Esophagus muscularis mucosa (tissue), 4 donors: ENCODE data around the gene UVRAG. TPM values are rescaled to one million over a fixed set of nuclear protein-coding genes. Genes with fewer than 3 reads are reported as not detected.

Source experiments
- DNase-seq: peaks from one replicate; pipeline ENCODE4 v3.0.0-alpha.2; 2017; ENCODE audit errors: extremely low spot score
- H3K27ac ChIP-seq, 4 donors: fragments of 200-600 bp; sonication (generic); replicated peaks in 1 of 4; 1 replicate in 3 of 4; 2 replicates in 1 of 4; pipeline ENCODE4 v1.5.1; 2016 to 2019; ENCODE audit warnings: mild to moderate bottlenecking in 1 of 4
- H3K27me3 ChIP-seq, 4 donors: fragments of 200-600 bp; sonication (generic); one replicate each; pipeline versions ENCODE4 v1.5.1 to v1.6.0; 2016 to 2019
- H3K36me3 ChIP-seq, 4 donors: fragments of 200-600 bp; sonication (generic); one replicate each; pipeline ENCODE4 v1.5.1; 2016 to 2019
- H3K4me1 ChIP-seq, 4 donors: fragments of 200-600 bp; sonication (generic); one replicate each; pipeline ENCODE4 v1.5.1; 2016 to 2019
- H3K4me3 ChIP-seq, 4 donors: fragments of 200-600 bp; sonication (generic); 1 replicate in 2 of 4; 2 replicates in 2 of 4; pipeline ENCODE4 v1.5.1; 2016 to 2019; ENCODE audit warnings: mild to moderate bottlenecking in 4 of 4, moderate library complexity in 1 of 4
- H3K9me3 ChIP-seq, 4 donors: fragments of 200-600 bp; sonication (generic); 1 replicate in 3 of 4; 2 replicates in 1 of 4; pipeline ENCODE4 v1.5.1; 2016 to 2019
- CTCF ChIP-seq, 3 experiments: fragments of 200-600 bp in 2 of 3; fragments of 450-650 bp in 1 of 3; sonication (generic) in 2 of 3; IDR thresholded peaks; one replicate each; pipeline ENCODE4 v1.5.1; 2017 to 2019; ENCODE audit warnings: antibody characterized with exemption in 3 of 3, mild to moderate bottlenecking in 2 of 3, moderate library complexity in 1 of 3
- EP300 ChIP-seq: sonication (generic); formaldehyde crosslinking; IDR thresholded peaks from one replicate; pipeline ENCODE4 v1.6.1; 2017; ENCODE audit warnings: antibody characterized with exemption
- POLR2A ChIP-seq: fragments of 450-650 bp; IDR thresholded peaks from one replicate; pipeline ENCODE4 v1.6.1; 2017; ENCODE audit warnings: antibody characterized with exemption, moderate library complexity, mild to moderate bottlenecking, low read depth
- POLR2AphosphoS5 ChIP-seq, 2 donors: sonication (generic); formaldehyde crosslinking; IDR thresholded peaks; one replicate each; pipeline ENCODE4 v1.6.1; 2017; ENCODE audit warnings: antibody characterized with exemption in 2 of 2
- WGBS: methylation state at CpG from one replicate; pipeline ENCODE4 v1.1.5; 2018; 5-methylcytosine and 5-hydroxymethylcytosine counted together
- intact Hi-C: fragments of 100-400 bp; cut with DNase I; formaldehyde crosslinking; loops from one replicate; pipeline ENCODE4 v1.15.1; 2023
- total RNA-seq, 4 donors: library from RNA; depleted of rRNA; stranded (reverse); fragments of >200 nt; gene quantifications; one replicate each; pipeline versions ENCODE4 v1.1.0 to v1.2.1, GENCODE V29; 2016

UVRAG gene
- total RNA-seq, 4 donors from 2014 or later: 30.6 to 37.4 (median 34.7) TPM

- DNase-seq: no peak
- TF ChIP-seq CTCF (IDR thresholded peaks at IDR 0.05) (no peak), EP300 (no peak), POLR2AphosphoS5 (IDR thresholded peaks at IDR 0.05) (no peak), POLR2A (no peak)
- Histone ChIP-seq H3K27me3 (no peaks in the 10 kb centered on the region), H3K4me1 (peaks cover 0 to 6% (median 3%) of the 10 kb centered on the region in 4 donors), H3K9me3 (no peaks in the 10 kb centered on the region), H3K36me3 (no peaks in the 10 kb centered on the region), H3K4me3 (no peak overlapping the region), H3K27ac (no peak overlapping the region)
- WGBS: 92% methylated on average over 1 of the region's 4 CpGs
- intact Hi-C loops: no loop called here
Observed at GRCh38 chr11:76175783-76176182, 360.8 kb downstream of the UVRAG start.

GRCh38 chr11:76176463-76176862, 361.5 kb downstream of the UVRAG start:
- 82% methylated on average over 9 of the region's 9 CpGs for WGBS
- TF ChIP-seq POLR2A: no peak
- no peak for TF ChIP-seq CTCF (IDR thresholded peaks at IDR 0.05)
- no peak for TF ChIP-seq POLR2AphosphoS5 (IDR thresholded peaks at IDR 0.05)
- TF ChIP-seq EP300: no peak
- H3K9me3 ChIP-seq: no peaks in the 10 kb centered on the region
- intact Hi-C loops: no loop called here
- H3K27ac ChIP-seq: no peak overlapping the region
- H3K4me3 ChIP-seq: no peak overlapping the region
- no peaks in the 10 kb centered on the region for H3K27me3 ChIP-seq
- H3K36me3 ChIP-seq: no peaks in the 10 kb centered on the region
- H3K4me1 ChIP-seq: peaks cover 0 to 6% (median 3%) of the 10 kb centered on the region in 4 donors
- DNase-seq: no peak

- Histone ChIP-seq H3K4me3 (no peak overlapping the region), H3K9me3 (no peaks in the 10 kb centered on the region), H3K4me1 (peaks cover 0 to 5% (median 2%) of the 10 kb centered on the region in 4 donors), H3K36me3 (no peaks in the 10 kb centered on the region), H3K27ac (no peak overlapping the region), H3K27me3 (no peaks in the 10 kb centered on the region)
- TF ChIP-seq EP300 (no peak), CTCF (IDR thresholded peaks at IDR 0.05) (no peak), POLR2AphosphoS5 (IDR thresholded peaks at IDR 0.05) (no peak), POLR2A (no peak)
- intact Hi-C loops: no loop called here
- WGBS: no CpG with 5 or more reads among the region's 6 CpGs
- DNase-seq: no peak
Observed at GRCh38 chr11:76177250-76177686, 362.3 kb downstream of the UVRAG start.

GRCh38 chr11:76179147-76179546, 364.1 kb downstream of the UVRAG start:
- no peaks in the 10 kb centered on the region for H3K27me3 ChIP-seq
- no peaks in the 10 kb centered on the region for H3K36me3 ChIP-seq
- H3K9me3 ChIP-seq: no peaks in the 10 kb centered on the region
- no peak for DNase-seq
- no peak overlapping the region for H3K4me3 ChIP-seq
- no peak overlapping the region for H3K27ac ChIP-seq
- 90% methylated on average over 10 of the region's 13 CpGs for WGBS
- H3K4me1 ChIP-seq: no peaks in the 10 kb centered on the region
- no peak for TF ChIP-seq EP300
- no peak for TF ChIP-seq POLR2AphosphoS5 (IDR thresholded peaks at IDR 0.05)
- no peak for TF ChIP-seq CTCF (IDR thresholded peaks at IDR 0.05)
- TF ChIP-seq POLR2A: no peak
- intact Hi-C loops: no loop called here

GRCh38 chr11:76181371-76181770, 366.4 kb downstream of the UVRAG start:
- TF ChIP-seq POLR2A: no peak
- no peak for TF ChIP-seq EP300
- TF ChIP-seq POLR2AphosphoS5 (IDR thresholded peaks at IDR 0.05): no peak
- no peak for TF ChIP-seq CTCF (IDR thresholded peaks at IDR 0.05)
- no peak overlapping the region for H3K4me3 ChIP-seq
- 96% methylated on average over 15 of the region's 15 CpGs for WGBS
- peaks cover 0 to 6% (median 0%) of the 10 kb centered on the region in 4 donors for H3K36me3 ChIP-seq
- peaks cover 15 to 18% (median 17%) of the 10 kb centered on the region in 4 donors for H3K4me1 ChIP-seq
- intact Hi-C loops: no loop called here
- no peaks in the 10 kb centered on the region for H3K27me3 ChIP-seq
- no peak for DNase-seq
- H3K27ac ChIP-seq: no peak overlapping the region
- H3K9me3 ChIP-seq: no peaks in the 10 kb centered on the region
